ENCODE measurements around the gene NDE1. TPM values are rescaled to one million over a fixed set of nuclear protein-coding genes. Genes with fewer than 3 reads are reported as not detected.

Gene NDE1
- total and polyA plus RNA-seq, 2 of the 4 experiments (the other 2 are of a cell fraction): 22.7 to 29.2 TPM

GRCh38 chr16:15707332-15707731 lies 57.3 kb downstream of the NDE1 start:
- Histone ChIP-seq H3K56ac (ENCODE audit: extremely low read depth, insufficient read depth, low read length) (no peak overlapping the region), H3K23ac (ENCODE audit: low read depth, low read length) (no peak overlapping the region; the same call in 1 of the 2 replicates), H3K79me1 (ENCODE audit: low read depth in 1 of 2, low read length in 2 of 2) (peaks cover 4 to 25% of the 10 kb centered on the region in 2 experiments; a peak in 3 of 4 replicates), H3K27ac (ENCODE audit: insufficient read depth, low read length) (no peak overlapping the region), H4K8ac (ENCODE audit: low read depth in 2 of 2, low read length in 2 of 2) (0 out of 4 replicates have a peak overlapping the region, but pooled peaks of 1 of the 2 experiments have one; percentile 9), H3K14ac (replicated peaks; ENCODE audit: low read depth, low read length) (0 out of 2 replicates have a peak overlapping the region, but pooled peaks have one; percentile 40), H3K27me3 (ENCODE audit: control insufficient read depth, insufficient read depth, low read length) (no peaks in the 10 kb centered on the region), H4K20me1 (ENCODE audit: insufficient read depth, low read length) (peaks cover 3% of the 10 kb centered on the region; the same call in 1 of the 2 replicates), H2BK15ac (ENCODE audit: low read depth, low read length) (no peak overlapping the region), H2AFZ (replicated peaks; ENCODE audit: low read length, poor library complexity) (no peak overlapping the region), H3K18ac (ENCODE audit: low read depth, low read length) (no peak overlapping the region), H2BK120ac (ENCODE audit: low read depth, low read length) (no peak overlapping the region), H3K9me3 (ENCODE audit: control insufficient read depth, insufficient read depth, low read length) (no peaks in the 10 kb centered on the region), H3K4me3 (ENCODE audit: insufficient read depth, low read depth, low read length) (no peak overlapping the region), H3K36me3 (ENCODE audit: control insufficient read depth, insufficient read depth, low read length) (peaks cover 3% of the 10 kb centered on the region; the same call in 1 of the 2 replicates), H2BK5ac (ENCODE audit: low read depth, low read length, poor library complexity, severe bottlenecking) (no peak overlapping the region), H4K5ac (ENCODE audit: low read depth, low read length) (no peak overlapping the region), H3K9ac (ENCODE audit: low read depth, low read length) (no peak overlapping the region), H3K4ac (ENCODE audit: low read depth, low read length) (no peak overlapping the region; the same call in 1 of the 2 replicates), H3K9me1 (ENCODE audit: insufficient read depth, low read length) (peaks cover 12% of the 10 kb centered on the region), H2BK20ac (ENCODE audit: low read depth, low read length) (0 out of 2 replicates have a peak overlapping the region, but pooled peaks have one; percentile 15), H3K4me2 (ENCODE audit: low read depth, low read length) (no peak overlapping the region), H2AK5ac (ENCODE audit: low read depth, low read length) (no peak overlapping the region), H2AK9ac (replicated peaks; ENCODE audit: low read depth, low read length, poor library complexity) (no peak overlapping the region), H3K4me1 (ENCODE audit: control insufficient read depth, insufficient read depth, low read length) (peaks cover 8% of the 10 kb centered on the region), H4K91ac (ENCODE audit: insufficient read depth, low read depth, low read length) (no peak overlapping the region; the same call in 1 of the 2 replicates)
- no peak for ATAC-seq (ENCODE audit: low read depth)
- ChIA-PET CTCF (no interaction called here), POLR2A (ENCODE audit: unreplicated experiment) (no interaction called here)
- DNase-seq: no peak
- in situ Hi-C loops (cut with MboI; ENCODE audit: low sequenced_read_pairs): no loop called here
- 93% methylated on average over 2 of the region's 3 CpGs; no CpG with 5 or more reads in 1 of the 2 experiments for WGBS, 2 experiments (ENCODE audit: extremely low coverage in 2 of 2, insufficient read length in 1 of 2)
- intact Hi-C loops (cut with micrococcal nuclease): loop anchor here (10.0 kb wide), 2 partner anchors 283 to 487 kb away; no protein-coding TSS in a partner anchor
- TF ChIP-seq RCOR1 (IDR thresholded peaks at IDR 0.05; ENCODE audit: insufficient replicate concordance, low read length) (no peak), CEBPB (IDR thresholded peaks at IDR 0.05; ENCODE audit: low read depth, low read length) (no peak), RFX5 (IDR thresholded peaks at IDR 0.05; ENCODE audit: low read depth, low read length) (no peak), FOS (IDR thresholded peaks at IDR 0.05; ENCODE audit: low read depth, low read length) (no peak), BHLHE40 (IDR thresholded peaks at IDR 0.05; ENCODE audit: low read depth, low read length) (no peak), MAZ (IDR thresholded peaks at IDR 0.05; ENCODE audit: borderline replicate concordance, low read depth, low read length) (no peak), RAD21 (IDR thresholded peaks at IDR 0.05; ENCODE audit: low read length) (no peak)
- TF ChIP-seq, protein P1, sequence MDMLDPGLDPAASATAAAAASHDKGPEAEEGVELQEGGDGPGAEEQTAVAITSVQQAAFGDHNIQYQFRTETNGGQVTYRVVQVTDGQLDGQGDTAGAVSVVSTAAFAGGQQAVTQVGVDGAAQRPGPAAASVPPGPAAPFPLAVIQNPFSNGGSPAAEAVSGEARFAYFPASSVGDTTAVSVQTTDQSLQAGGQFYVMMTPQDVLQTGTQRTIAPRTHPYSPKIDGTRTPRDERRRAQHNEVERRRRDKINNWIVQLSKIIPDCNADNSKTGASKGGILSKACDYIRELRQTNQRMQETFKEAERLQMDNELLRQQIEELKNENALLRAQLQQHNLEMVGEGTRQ (IDR thresholded peaks at IDR 0.05; ENCODE audit: low read depth, low read length): no peak
- no TSS peak for BruUV-seq (replicated peaks)
- dilution Hi-C loops (cut with HindIII; ENCODE audit: low sequenced_read_pairs, unreplicated experiment): no loop called here

Measured in IMR-90 (cell line).